Measurements from ENCODE around the gene DES.

- no peak for TF ChIP-seq CTCF (IDR thresholded peaks at IDR 0.05; ENCODE audit: extremely low read depth in 1 of 2, insufficient read depth in 1 of 2, low read depth in 1 of 2, low read length in 2 of 2)
- no peak for TF ChIP-seq EZH2 (IDR thresholded peaks at IDR 0.05; ENCODE audit: borderline replicate concordance, low read depth, low read length, severe bottlenecking)
- no peak for TF ChIP-seq POLR2A (IDR thresholded peaks at IDR 0.05; ENCODE audit: low read depth, low read length)
- TF ChIP-seq POLR2AphosphoS5 (IDR thresholded peaks at IDR 0.05; ENCODE audit: insufficient read depth, low read depth, low read length), result no peak
- TF ChIP-seq JUN (IDR thresholded peaks at IDR 0.05; ENCODE audit: borderline replicate concordance, insufficient read depth, insufficient read length, low read depth), result no peak
- no peak for TF ChIP-seq FOS (IDR thresholded peaks at IDR 0.05; ENCODE audit: borderline replicate concordance, insufficient read depth, low read length)
- TF ChIP-seq MYC (IDR thresholded peaks at IDR 0.05; ENCODE audit: low read depth, low read length), result no peak
- TF ChIP-seq MAX (IDR thresholded peaks at IDR 0.05; ENCODE audit: insufficient read depth, insufficient read length), result no peak
- TF ChIP-seq GATA2 (IDR thresholded peaks at IDR 0.05; ENCODE audit: insufficient read depth, insufficient read length, low read depth, low read length), result no peak
These were observed 31.4 kb downstream of the DES start for GRCh38 chr2:219449609-219450008.
